Measurements from ENCODE around the gene ENAM.

ENAM gene

DNA sequence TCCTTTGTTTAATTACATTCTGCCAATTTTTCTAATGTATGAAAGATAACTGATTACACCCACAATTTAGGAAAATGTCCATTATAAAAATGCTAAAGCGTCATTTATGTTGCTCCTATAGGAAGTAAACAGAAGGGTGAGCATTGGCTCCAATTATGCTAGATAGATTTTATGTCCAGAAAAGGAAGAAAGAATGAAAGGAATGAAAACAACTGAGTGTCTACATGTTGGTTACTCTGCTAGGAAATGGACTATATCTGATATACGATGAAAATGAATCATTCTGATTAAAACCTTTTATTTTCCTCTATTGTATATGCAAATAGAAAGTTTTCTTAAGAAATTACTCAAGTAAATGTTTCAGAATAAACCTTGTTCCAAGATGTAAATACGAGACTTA, 1.6 kb downstream of the ENAM start:
- no peaks in the 10 kb centered on the region for H4K20me1 ChIP-seq (ENCODE audit: control insufficient read depth, insufficient read depth, low read depth, low read length)
- H3K27me3 ChIP-seq (ENCODE audit: control insufficient read depth, low read length) = no peaks in the 10 kb centered on the region
- H3F3A ChIP-seq (ENCODE audit: control insufficient read depth, insufficient read depth) = 0 out of 2 replicates have a peak, but pooled peaks cover 2% of the 10 kb centered on the region
- H3K4me3 ChIP-seq (ENCODE audit: low read length) = no peak overlapping the region
- no peaks in the 10 kb centered on the region for H3K79me2 ChIP-seq (ENCODE audit: control insufficient read depth, low read length)
- peaks cover 28% of the 10 kb centered on the region for H3K4me1 ChIP-seq (ENCODE audit: control insufficient read depth, low read length)
- no peak overlapping the region; the same call in 1 of the 2 replicates for H3K4me2 ChIP-seq (ENCODE audit: low read length)
- no peak overlapping the region for H3K27ac ChIP-seq (ENCODE audit: low read depth, low read length)
- no peaks in the 10 kb centered on the region for H3K9me2 ChIP-seq (replicated peaks; ENCODE audit: control insufficient read depth, low read length)
- TF ChIP-seq, protein P1, sequence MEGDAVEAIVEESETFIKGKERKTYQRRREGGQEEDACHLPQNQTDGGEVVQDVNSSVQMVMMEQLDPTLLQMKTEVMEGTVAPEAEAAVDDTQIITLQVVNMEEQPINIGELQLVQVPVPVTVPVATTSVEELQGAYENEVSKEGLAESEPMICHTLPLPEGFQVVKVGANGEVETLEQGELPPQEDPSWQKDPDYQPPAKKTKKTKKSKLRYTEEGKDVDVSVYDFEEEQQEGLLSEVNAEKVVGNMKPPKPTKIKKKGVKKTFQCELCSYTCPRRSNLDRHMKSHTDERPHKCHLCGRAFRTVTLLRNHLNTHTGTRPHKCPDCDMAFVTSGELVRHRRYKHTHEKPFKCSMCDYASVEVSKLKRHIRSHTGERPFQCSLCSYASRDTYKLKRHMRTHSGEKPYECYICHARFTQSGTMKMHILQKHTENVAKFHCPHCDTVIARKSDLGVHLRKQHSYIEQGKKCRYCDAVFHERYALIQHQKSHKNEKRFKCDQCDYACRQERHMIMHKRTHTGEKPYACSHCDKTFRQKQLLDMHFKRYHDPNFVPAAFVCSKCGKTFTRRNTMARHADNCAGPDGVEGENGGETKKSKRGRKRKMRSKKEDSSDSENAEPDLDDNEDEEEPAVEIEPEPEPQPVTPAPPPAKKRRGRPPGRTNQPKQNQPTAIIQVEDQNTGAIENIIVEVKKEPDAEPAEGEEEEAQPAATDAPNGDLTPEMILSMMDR (IDR thresholded peaks at IDR 0.05; ENCODE audit: low read depth, low read length, poor library complexity, severe bottlenecking) = no peak
- TF ChIP-seq EZH2phosphoT487 (IDR thresholded peaks at IDR 0.05; ENCODE audit: borderline replicate concordance, low read length) = no peak
- H3K9me3 ChIP-seq (ENCODE audit: control insufficient read depth, insufficient read depth, low read length) = no peaks in the 10 kb centered on the region
- H3K36me3 ChIP-seq (ENCODE audit: control insufficient read depth, low read length) = no peaks in the 10 kb centered on the region

DNA sequence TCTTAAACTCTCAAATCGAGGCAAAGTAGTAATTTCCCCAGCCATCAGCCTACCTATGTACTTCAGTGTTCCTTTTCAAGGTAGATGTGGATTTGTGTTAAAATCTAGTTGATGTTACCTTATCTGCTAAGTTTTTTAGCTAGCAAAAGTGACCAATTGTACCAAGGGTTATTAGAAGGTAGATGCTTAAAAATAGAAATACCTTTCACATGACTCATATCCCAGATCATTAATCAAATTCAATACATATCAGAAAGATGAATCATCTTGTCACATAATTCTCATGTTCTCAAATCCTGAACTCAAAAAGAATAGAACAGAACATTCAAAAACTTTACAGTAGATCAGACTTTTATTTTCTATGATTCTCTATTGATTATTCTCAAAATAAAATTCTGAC, 3.5 kb downstream of the ENAM start:
- H3K27ac ChIP-seq (ENCODE audit: low read depth, low read length) = no peak overlapping the region
- no peaks in the 10 kb centered on the region for H3K79me2 ChIP-seq (ENCODE audit: control insufficient read depth, low read length)
- H3K4me3 ChIP-seq (ENCODE audit: low read length) = no peak overlapping the region
- no peaks in the 10 kb centered on the region for H3K36me3 ChIP-seq (ENCODE audit: control insufficient read depth, low read length)
- H3F3A ChIP-seq (ENCODE audit: control insufficient read depth, insufficient read depth) = 0 out of 2 replicates have a peak, but pooled peaks cover 2% of the 10 kb centered on the region
- H3K4me1 ChIP-seq (ENCODE audit: control insufficient read depth, low read length) = peaks cover 23% of the 10 kb centered on the region
- no peaks in the 10 kb centered on the region for H3K9me2 ChIP-seq (replicated peaks; ENCODE audit: control insufficient read depth, low read length)
- no peaks in the 10 kb centered on the region for H3K27me3 ChIP-seq (ENCODE audit: control insufficient read depth, low read length)
- no peaks in the 10 kb centered on the region for H3K9me3 ChIP-seq (ENCODE audit: control insufficient read depth, insufficient read depth, low read length)
- no peak overlapping the region for H3K4me2 ChIP-seq (ENCODE audit: low read length)
- no peak for TF ChIP-seq EZH2phosphoT487 (IDR thresholded peaks at IDR 0.05; ENCODE audit: borderline replicate concordance, low read length)
- TF ChIP-seq, protein P1 (IDR thresholded peaks at IDR 0.05; ENCODE audit: low read depth, low read length, poor library complexity, severe bottlenecking) = no peak
- H4K20me1 ChIP-seq (ENCODE audit: control insufficient read depth, insufficient read depth, low read depth, low read length) = no peaks in the 10 kb centered on the region

DNA sequence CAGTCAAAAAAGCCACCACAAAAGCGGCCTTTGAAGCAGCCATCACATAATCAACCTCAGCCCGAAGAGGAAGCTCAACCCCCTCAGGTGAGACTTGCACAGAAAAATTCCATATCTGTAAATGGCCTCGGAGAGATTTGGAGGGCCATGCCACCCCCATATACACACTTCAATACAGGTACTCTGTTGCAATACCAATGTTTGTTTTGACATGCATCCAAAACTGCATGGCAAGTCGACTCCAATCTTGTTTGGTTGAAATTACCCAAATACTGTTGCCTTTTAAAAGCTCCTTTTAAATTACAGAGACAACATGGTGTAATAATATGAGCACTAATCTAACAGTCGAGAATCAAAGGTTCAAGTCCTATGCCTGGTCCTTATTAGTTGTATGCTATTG, 5.9 kb downstream of the ENAM start:
- Histone ChIP-seq H3F3A (ENCODE audit: control insufficient read depth, insufficient read depth) (0 out of 2 replicates have a peak, but pooled peaks cover 2% of the 10 kb centered on the region), H3K4me1 (ENCODE audit: control insufficient read depth, low read length) (peaks cover 24% of the 10 kb centered on the region), H3K79me2 (ENCODE audit: control insufficient read depth, low read length) (no peaks in the 10 kb centered on the region), H3K4me2 (ENCODE audit: low read length) (no peak overlapping the region), H3K4me3 (ENCODE audit: low read length) (no peak overlapping the region), H3K9me3 (ENCODE audit: control insufficient read depth, insufficient read depth, low read length) (no peaks in the 10 kb centered on the region), H3K36me3 (ENCODE audit: control insufficient read depth, low read length) (no peaks in the 10 kb centered on the region), H4K20me1 (ENCODE audit: control insufficient read depth, insufficient read depth, low read depth, low read length) (no peaks in the 10 kb centered on the region), H3K27me3 (ENCODE audit: control insufficient read depth, low read length) (no peaks in the 10 kb centered on the region), H3K9me2 (replicated peaks; ENCODE audit: control insufficient read depth, low read length) (no peaks in the 10 kb centered on the region), H3K27ac (ENCODE audit: low read depth, low read length) (no peak overlapping the region)
- TF ChIP-seq EZH2phosphoT487 (IDR thresholded peaks at IDR 0.05; ENCODE audit: borderline replicate concordance, low read length) = no peak

DNA sequence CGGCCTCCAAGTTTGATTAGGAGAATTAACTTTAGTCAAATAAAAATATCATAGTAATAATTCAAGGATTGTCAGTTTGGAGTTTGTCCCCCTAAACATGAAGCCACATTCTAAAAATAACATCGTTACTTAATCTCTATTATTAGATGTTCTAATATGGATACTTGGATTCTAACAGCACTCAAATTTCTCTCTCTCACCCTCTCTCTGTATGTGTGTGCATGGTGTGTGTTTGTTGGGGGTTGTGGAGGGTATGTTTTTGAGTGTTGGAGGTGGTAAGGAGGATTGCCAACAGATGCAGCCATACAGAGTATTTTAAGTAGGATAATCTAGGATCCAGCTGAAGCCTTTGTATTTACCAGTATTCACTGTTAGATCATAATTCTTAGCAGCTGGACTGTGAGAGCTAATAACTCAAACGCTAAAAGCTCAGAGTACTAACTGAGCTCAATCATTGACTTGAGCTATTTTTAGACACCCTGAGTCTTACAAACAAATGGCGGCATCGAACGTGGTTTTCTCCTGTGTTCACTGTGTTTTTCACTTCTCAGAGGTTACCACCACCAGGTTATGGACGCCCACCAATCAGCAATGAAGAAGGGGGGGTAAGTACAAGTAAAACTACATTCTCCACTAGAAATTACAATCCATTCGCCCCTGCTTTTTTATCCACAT, 8.8 kb downstream of the ENAM start:
- Histone ChIP-seq H3K27ac (ENCODE audit: low read depth, low read length) (no peak overlapping the region), H4K20me1 (ENCODE audit: control insufficient read depth, insufficient read depth, low read depth, low read length) (no peaks in the 10 kb centered on the region), H3K79me2 (ENCODE audit: control insufficient read depth, low read length) (no peaks in the 10 kb centered on the region), H3K4me3 (ENCODE audit: low read length) (no peak overlapping the region), H3K9me2 (replicated peaks; ENCODE audit: control insufficient read depth, low read length) (no peaks in the 10 kb centered on the region), H3K9me3 (ENCODE audit: control insufficient read depth, insufficient read depth, low read length) (no peaks in the 10 kb centered on the region), H3K36me3 (ENCODE audit: control insufficient read depth, low read length) (no peaks in the 10 kb centered on the region), H3K4me2 (ENCODE audit: low read length) (no peak overlapping the region; the same call in 1 of the 2 replicates), H3K27me3 (ENCODE audit: control insufficient read depth, low read length) (no peaks in the 10 kb centered on the region), H3F3A (ENCODE audit: control insufficient read depth, insufficient read depth) (0 out of 2 replicates have a peak, but pooled peaks cover 2% of the 10 kb centered on the region), H3K4me1 (ENCODE audit: control insufficient read depth, low read length) (peaks cover 15% of the 10 kb centered on the region)
- no peak for TF ChIP-seq EZH2phosphoT487 (IDR thresholded peaks at IDR 0.05; ENCODE audit: borderline replicate concordance, low read length)
- TF ChIP-seq, protein P1 (IDR thresholded peaks at IDR 0.05; ENCODE audit: low read depth, low read length, poor library complexity, severe bottlenecking) = no peak

Data from DOHH2 (cell line).